Measurements from ENCODE around the gene NPTN.

Gene NPTN

GRCh38 chr15:73517566-73517965 lies 115.6 kb downstream of the NPTN start:
- no peak for DNase-seq

- DNase-seq, result no peak
Observed at GRCh38 chr15:73515527-73515926, 117.7 kb downstream of the NPTN start.

Measured in NCI-H187 (cell line).